ENCODE data around the gene SPZ1. TPM values are rescaled to one million over a fixed set of nuclear protein-coding genes. Genes with fewer than 3 reads are reported as not detected.

The SPZ1 gene
- total RNA-seq, 2 experiments from 2014 or later = not detected

- POLR2A ChIA-PET = interaction anchor here (0.6 kb wide), 1 partner anchor 59 kb away, joined by 3 read pairs; no protein-coding TSS in a partner anchor
- no TSS peak for BruUV-seq (replicated peaks)
- no peaks in the 10 kb centered on the region for H3K36me3 ChIP-seq (ENCODE audit: insufficient read depth, low read length)
Measured at GRCh38 chr5:80315244-80315643, 4.6 kb upstream of the SPZ1 start.

DNA sequence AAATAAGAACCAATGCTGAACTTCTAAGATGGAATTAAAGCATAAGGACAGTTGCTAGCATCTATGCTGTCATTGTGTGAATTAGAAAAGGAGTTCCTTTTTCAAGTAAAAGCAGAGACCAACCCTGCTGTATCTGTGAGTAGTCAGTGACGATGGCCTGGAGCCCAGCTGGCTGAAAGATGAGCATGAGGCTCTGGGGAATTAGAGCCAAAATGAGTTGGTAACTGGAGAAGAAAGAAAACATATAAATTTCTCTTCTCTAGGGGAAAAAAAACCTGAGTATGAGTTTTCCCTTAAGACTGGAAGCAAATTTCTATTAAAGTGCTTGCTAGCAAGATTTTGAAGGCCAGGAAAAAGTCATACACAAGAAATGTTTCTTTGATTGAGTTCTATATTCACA, 1.6 kb upstream of the SPZ1 start:
- Histone ChIP-seq H3K4me2 (ENCODE audit: low read length) (no peak overlapping the region), H3K36me3 (ENCODE audit: insufficient read depth, low read length) (no peaks in the 10 kb centered on the region), H3K9me2 (ENCODE audit: insufficient read depth, low read length) (no peaks in the 10 kb centered on the region), H4K20me1 (ENCODE audit: insufficient read depth, low read length) (no peaks in the 10 kb centered on the region), H3K4me3 (ENCODE audit: low read depth, low read length, poor library complexity, severe bottlenecking) (no peak overlapping the region), H3K4me1 (ENCODE audit: insufficient read depth, low read length, poor library complexity, severe bottlenecking) (no peaks in the 10 kb centered on the region), H2AFZ (ENCODE audit: low read length) (no peak overlapping the region), H3K79me2 (ENCODE audit: insufficient read depth, low read depth, low read length) (no peaks in the 10 kb centered on the region), H3K9me3 (ENCODE audit: low read length) (no peaks in the 10 kb centered on the region), H3K27ac (ENCODE audit: low read depth, low read length, poor library complexity, severe bottlenecking) (no peak overlapping the region)
- TF ChIP-seq EZH2phosphoT487 (IDR thresholded peaks at IDR 0.05; ENCODE audit: borderline replicate concordance, low read depth, low read length) (no peak), CTCF (conservative IDR thresholded peaks at IDR 0.05; ENCODE audit: low read length) (no peak)
- ChIA-PET CTCF (ENCODE audit: unreplicated experiment) (no interaction called here), POLR2A (interaction anchor here (0.6 kb wide), 1 partner anchor 272 kb away, joined by 3 read pairs; no protein-coding TSS in a partner anchor)
- no peak for DNase-seq (ENCODE audit: low spot score)
- intact Hi-C loops (cut with micrococcal nuclease; ENCODE audit: unreplicated experiment) = no loop called here
- no TSS peak for BruUV-seq (replicated peaks)

More at GRCh38 chr5:80315244-80315643, 4.6 kb upstream of the SPZ1 start:
- Histone ChIP-seq H3K9me2 (ENCODE audit: insufficient read depth, low read length) (no peaks in the 10 kb centered on the region), H3K79me2 (ENCODE audit: insufficient read depth, low read depth, low read length) (no peaks in the 10 kb centered on the region), H3K4me2 (ENCODE audit: low read length) (no peak overlapping the region), H3K4me3 (ENCODE audit: low read depth, low read length, poor library complexity, severe bottlenecking) (no peak overlapping the region), H3K27ac (ENCODE audit: low read depth, low read length, poor library complexity, severe bottlenecking) (no peak overlapping the region), H2AFZ (ENCODE audit: low read length) (no peak overlapping the region), H3K4me1 (ENCODE audit: insufficient read depth, low read length, poor library complexity, severe bottlenecking) (no peaks in the 10 kb centered on the region), H4K20me1 (ENCODE audit: insufficient read depth, low read length) (no peaks in the 10 kb centered on the region), H3K9me3 (ENCODE audit: low read length) (no peaks in the 10 kb centered on the region)
- CTCF ChIA-PET (ENCODE audit: unreplicated experiment) = no interaction called here
- intact Hi-C loops (cut with micrococcal nuclease; ENCODE audit: unreplicated experiment) = no loop called here
- DNase-seq (ENCODE audit: low spot score) = no peak
- no peak for TF ChIP-seq CTCF (conservative IDR thresholded peaks at IDR 0.05; ENCODE audit: low read length)
- TF ChIP-seq EZH2phosphoT487 (IDR thresholded peaks at IDR 0.05; ENCODE audit: borderline replicate concordance, low read depth, low read length) = no peak

GRCh38 chr5:80324912-80325311, 5.1 kb downstream of the SPZ1 start:
- BruUV-seq (replicated peaks) = no TSS peak
- H3K4me1 ChIP-seq (ENCODE audit: insufficient read depth, low read length, poor library complexity, severe bottlenecking) = no peaks in the 10 kb centered on the region
- DNase-seq (ENCODE audit: low spot score) = no peak
- intact Hi-C loops (cut with micrococcal nuclease; ENCODE audit: unreplicated experiment) = no loop called here
- ChIA-PET CTCF (ENCODE audit: unreplicated experiment) (no interaction called here), POLR2A (interaction anchor here (0.7 kb wide), 1 partner anchor 1174 kb away, joined by 4 read pairs; no protein-coding TSS in a partner anchor)
- H3K4me2 ChIP-seq (ENCODE audit: low read length) = no peak overlapping the region
- no peak for TF ChIP-seq EZH2phosphoT487 (IDR thresholded peaks at IDR 0.05; ENCODE audit: borderline replicate concordance, low read depth, low read length)
- TF ChIP-seq CTCF (conservative IDR thresholded peaks at IDR 0.05; ENCODE audit: low read length) = no peak
- H3K4me3 ChIP-seq (ENCODE audit: low read depth, low read length, poor library complexity, severe bottlenecking) = no peak overlapping the region
- H3K9me3 ChIP-seq (ENCODE audit: low read length) = no peaks in the 10 kb centered on the region
- H3K9me2 ChIP-seq (ENCODE audit: insufficient read depth, low read length) = no peaks in the 10 kb centered on the region
- no peaks in the 10 kb centered on the region for H3K36me3 ChIP-seq (ENCODE audit: insufficient read depth, low read length)
- H3K79me2 ChIP-seq (ENCODE audit: insufficient read depth, low read depth, low read length) = no peaks in the 10 kb centered on the region
- H2AFZ ChIP-seq (ENCODE audit: low read length) = no peak overlapping the region
- no peaks in the 10 kb centered on the region for H4K20me1 ChIP-seq (ENCODE audit: insufficient read depth, low read length)
- no peak overlapping the region for H3K27ac ChIP-seq (ENCODE audit: low read depth, low read length, poor library complexity, severe bottlenecking)
